OCI-LY7 (cell line): ENCODE measurements around the gene TTC33.

Source experiments
- EZH2phosphoT487 ChIP-seq: fragments of 200-600 bp; sonication (generic); IDR thresholded peaks from 2 replicates; pipeline ENCODE4 v1.6.1; 2018; ENCODE audit warnings: low read depth, borderline replicate concordance, mild to moderate bottlenecking, mixed run types, antibody characterized with exemption, low read length, moderate library complexity, mixed read lengths
- TF ChIP-seq, protein P1 (sequence below): fragments of 200-600 bp; sonication (generic); conservative IDR thresholded peaks from 2 replicates; pipeline ENCODE4 v1.5.1; 2014; ENCODE audit warnings: mild to moderate bottlenecking, antibody characterized with exemption, low read length, moderate library complexity, mixed read lengths

GRCh38 chr5:40689438-40689837 lies 66.3 kb downstream of the TTC33 start:
- no peak for TF ChIP-seq EZH2phosphoT487
- TF ChIP-seq, protein P1, sequence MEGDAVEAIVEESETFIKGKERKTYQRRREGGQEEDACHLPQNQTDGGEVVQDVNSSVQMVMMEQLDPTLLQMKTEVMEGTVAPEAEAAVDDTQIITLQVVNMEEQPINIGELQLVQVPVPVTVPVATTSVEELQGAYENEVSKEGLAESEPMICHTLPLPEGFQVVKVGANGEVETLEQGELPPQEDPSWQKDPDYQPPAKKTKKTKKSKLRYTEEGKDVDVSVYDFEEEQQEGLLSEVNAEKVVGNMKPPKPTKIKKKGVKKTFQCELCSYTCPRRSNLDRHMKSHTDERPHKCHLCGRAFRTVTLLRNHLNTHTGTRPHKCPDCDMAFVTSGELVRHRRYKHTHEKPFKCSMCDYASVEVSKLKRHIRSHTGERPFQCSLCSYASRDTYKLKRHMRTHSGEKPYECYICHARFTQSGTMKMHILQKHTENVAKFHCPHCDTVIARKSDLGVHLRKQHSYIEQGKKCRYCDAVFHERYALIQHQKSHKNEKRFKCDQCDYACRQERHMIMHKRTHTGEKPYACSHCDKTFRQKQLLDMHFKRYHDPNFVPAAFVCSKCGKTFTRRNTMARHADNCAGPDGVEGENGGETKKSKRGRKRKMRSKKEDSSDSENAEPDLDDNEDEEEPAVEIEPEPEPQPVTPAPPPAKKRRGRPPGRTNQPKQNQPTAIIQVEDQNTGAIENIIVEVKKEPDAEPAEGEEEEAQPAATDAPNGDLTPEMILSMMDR: no peak
